NB4 (cell line): ENCODE data around the gene NKX2-2.

Experiments used
- CTCF ChIP-seq: IDR thresholded peaks from one replicate; pipeline ENCODE4 v1.5.1; 2012; ENCODE audit warnings: low read depth, low read length
- MAX ChIP-seq: IDR thresholded peaks from 2 replicates; pipeline ENCODE4 v1.6.1; 2011; ENCODE audit warnings: low read depth, low read length
- MYC ChIP-seq: IDR thresholded peaks from 2 replicates; pipeline ENCODE4 v1.6.1; 2011; ENCODE audit warnings: low read depth, low read length
- POLR2A ChIP-seq: IDR thresholded peaks from 2 replicates; pipeline ENCODE4 v1.6.1; 2011; ENCODE audit warnings: mild to moderate bottlenecking; ENCODE audit not compliant: insufficient read length; ENCODE audit errors: extremely low read depth

GRCh38 chr20:21557241-21558020 lies 43.6 kb upstream of the NKX2-2 start:
- TF ChIP-seq CTCF: no peak
- no peak for TF ChIP-seq POLR2A
- TF ChIP-seq MYC: no peak
- no peak for TF ChIP-seq MAX
